Retina (tissue), 1 donor: Measurements from ENCODE around the gene A4GALT.

Source experiments
- DNase-seq: peaks from one replicate; pipeline ENCODE4 v3.0.0-alpha.2; 2016

Gene A4GALT

DNA sequence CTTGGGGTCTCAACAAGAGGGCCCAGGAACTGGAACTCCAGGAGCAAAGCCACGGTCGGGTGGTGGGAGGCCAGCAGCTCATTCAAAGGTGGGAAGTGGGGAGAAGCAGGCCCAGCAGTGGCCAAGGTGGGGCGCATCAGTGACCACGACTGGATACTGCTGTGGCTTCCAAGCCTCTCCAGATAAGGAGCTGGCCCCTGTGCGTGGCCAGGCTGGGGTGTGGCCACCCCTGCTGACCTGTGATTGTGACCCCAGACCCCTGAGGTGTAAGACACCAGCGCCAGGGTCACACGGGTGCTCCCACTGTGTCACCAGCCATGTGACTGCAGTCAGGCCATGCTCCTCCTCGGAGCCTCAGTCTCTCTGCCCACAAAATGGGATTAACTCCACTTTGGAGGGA, 20.3 kb downstream of the A4GALT start:
- no peak for DNase-seq

GRCh38 chr22:42699976-42700352, 20.7 kb downstream of the A4GALT start:
- DNase-seq, result no peak

- peak; percentile 40 for DNase-seq
Observed at GRCh38 chr22:42699281-42699975, 21.2 kb downstream of the A4GALT start.

DNA sequence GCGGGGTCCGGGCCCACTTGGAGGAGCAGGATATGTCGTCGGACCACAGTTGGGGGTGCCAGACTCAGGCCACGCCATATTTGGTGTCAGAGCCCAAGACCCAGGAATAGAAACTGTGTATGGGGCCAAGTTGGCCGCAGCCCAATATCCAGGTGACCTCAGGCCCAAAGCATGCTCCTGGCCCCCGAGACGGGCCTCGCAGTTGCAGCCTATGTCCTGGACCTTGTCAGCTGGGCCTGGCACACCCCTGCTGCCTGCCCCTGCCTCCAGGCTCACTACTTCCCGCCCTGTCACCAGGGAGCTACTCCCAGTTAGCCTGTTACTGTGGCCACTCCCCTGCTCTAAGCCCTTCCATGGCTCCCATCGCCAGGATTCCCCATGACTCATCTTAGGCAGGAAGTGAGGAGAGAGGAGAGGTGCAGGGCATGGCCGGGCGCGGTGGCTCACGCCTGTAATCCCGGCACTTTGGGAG, 23.1 kb downstream of the A4GALT start:
- DNase-seq, result no peak

DNA sequence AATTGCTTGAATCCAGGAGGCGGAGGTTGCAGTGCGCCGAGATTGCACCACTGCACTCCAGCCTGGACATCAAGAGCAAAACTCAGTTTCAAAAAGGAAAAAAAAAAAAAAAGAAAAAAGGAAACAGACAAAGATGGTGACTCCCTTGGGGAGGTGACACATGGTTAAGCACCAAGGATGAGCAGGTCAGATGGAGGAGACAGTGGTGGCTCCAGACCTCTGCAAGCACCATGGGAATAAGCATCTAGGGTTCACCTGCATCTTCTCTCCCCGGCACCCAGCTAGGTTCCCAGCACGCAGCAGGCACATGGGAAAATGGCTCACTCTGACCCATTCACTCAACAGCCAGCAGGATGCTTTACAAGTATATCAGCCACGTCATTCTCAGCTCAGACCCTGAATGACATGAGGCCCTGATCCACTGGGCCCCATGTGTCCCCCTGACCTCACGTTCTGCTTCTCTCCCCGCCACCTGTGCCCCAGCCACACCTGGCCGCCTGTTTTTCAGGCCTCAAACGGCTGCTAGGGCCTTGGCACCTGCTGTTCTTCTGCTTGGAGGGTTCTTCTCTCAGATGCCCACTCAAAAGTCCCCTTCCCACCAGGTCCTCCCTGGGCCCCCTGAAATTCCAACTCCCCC, 24.2 kb downstream of the A4GALT start:
- DNase-seq, result no peak

- no peak for DNase-seq
Observed at GRCh38 chr22:42695294-42695693, 25.4 kb downstream of the A4GALT start.

DNA sequence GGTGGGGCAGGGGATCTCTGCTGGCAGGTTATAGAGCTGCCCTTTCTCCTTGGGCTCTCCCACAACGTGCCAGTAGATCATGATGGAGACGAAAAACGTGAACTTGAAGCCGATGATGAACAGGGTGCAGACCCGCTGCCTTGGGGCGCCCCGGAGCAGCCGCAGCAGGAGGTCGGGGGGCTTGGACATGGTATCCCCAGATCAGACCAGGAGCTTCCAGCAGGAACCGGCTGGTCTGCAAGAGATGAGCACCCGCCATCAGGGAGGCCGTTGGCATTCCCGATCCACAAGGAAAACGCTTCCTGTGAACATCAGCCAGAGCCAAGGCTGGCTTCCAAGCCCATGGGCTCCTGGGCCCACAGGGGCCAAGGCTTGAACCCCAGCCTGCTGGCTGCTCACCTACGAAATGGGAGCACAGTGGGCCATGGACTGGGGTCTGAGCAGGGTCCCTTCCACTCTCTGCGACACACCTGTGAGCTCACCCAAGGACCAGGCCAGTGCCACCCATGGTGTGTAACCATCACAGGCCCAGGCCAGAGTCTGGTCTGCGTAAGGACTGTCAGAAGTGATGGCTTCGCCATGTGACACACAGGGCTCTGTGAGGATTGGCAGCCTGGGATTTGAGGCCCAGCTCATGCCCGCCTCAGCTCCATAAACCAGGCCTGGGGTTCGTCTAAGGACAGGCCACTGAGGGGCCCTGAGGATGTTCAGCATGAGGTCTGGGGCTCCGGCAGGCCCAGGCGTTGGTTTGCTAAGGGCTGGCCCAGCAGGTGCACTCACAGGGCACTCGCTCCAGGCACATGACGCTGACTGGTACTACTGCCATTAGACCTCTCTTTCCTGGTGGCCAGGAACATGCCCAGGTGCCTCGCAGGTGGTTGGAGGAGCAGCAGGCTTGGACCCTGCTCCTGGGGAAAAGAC, 26.6 kb downstream of the A4GALT start:
- no peak for DNase-seq

GRCh38 chr22:42693055-42693762, 27.5 kb downstream of the A4GALT start:
- DNase-seq, result no peak

DNA sequence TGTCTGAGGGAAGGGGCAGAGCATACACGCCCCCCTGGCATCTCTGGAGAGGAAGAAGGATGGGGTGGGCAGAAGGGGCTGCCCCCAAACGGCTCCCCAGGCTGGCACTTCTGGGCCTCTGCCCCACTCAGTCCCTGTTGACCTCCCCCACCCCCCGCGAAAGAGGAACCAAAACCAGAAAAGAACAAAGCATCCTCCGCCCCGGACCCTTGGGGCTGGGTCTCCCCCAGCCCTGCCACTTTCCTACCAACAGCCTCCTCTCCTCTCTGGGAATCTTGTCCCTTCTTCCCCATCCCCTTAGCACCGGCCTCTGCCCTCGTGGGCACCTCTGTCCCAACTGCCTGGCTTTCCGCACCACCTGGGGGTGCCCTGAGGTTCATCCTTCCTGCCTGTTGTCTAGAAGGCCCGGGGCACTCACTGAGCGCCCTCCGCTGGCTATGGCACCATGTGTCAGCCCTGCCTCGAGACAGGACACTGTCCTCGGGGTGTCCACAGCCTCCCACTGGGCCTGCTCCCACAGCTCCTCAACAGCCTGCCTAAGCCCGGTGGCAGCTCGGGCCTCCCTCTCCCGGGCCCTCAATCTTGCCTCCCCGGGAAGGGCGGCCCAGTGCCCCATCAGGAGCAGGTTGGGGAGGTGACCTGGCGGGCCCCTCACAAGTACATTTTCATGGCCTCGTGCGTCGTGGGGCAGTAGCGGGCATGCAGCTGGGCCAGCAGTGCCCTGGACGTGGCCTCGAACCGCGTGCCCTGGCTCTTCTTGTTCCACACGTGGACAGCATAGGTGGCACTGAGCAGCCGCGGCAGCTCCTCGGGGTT, 28.2 kb downstream of the A4GALT start:
- no peak for DNase-seq

- no peak for DNase-seq
Observed at GRCh38 chr22:42691440-42691839, 29.2 kb downstream of the A4GALT start.

- DNase-seq, result peak; percentile 75
Observed at GRCh38 chr22:42688241-42689211, 32.1 kb downstream of the A4GALT start.

GRCh38 chr22:42686756-42687491, 33.7 kb downstream of the A4GALT start:
- no peak for DNase-seq

DNA sequence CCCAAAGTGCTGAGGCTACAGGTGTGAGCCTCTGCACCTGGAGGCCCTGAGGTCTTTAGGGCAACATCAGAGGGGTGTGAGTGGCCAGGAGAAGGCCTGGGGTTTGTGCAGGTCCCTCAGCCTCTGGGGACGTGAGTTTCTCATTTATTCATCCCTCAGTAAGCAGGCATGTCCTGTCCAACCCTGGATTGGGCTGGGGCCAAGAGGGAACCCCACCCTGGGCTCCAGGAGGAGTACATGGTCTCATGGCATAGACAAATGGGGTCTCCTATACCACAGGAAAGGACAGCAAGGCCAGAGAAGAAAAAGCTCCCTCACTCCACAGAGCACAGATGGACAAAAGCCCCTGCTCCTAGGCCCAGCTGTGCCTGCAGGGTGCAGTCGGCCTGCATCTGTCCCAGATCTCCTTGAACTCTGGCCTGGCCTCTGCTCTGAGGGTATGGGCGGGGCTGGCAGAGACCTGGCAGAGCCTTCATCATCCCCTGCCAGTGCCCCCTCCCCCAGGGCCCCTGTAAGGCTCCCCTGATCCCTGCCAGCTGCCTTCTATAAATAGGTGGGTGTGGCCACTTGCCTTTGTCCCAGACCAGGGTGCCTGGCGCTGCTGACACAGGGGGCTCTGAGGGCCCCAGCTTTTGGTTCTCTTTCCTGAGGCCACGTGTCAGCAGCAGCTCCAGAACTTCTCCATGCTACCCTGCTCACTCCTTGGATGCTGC, 34.6 kb downstream of the A4GALT start:
- no peak for DNase-seq

DNA sequence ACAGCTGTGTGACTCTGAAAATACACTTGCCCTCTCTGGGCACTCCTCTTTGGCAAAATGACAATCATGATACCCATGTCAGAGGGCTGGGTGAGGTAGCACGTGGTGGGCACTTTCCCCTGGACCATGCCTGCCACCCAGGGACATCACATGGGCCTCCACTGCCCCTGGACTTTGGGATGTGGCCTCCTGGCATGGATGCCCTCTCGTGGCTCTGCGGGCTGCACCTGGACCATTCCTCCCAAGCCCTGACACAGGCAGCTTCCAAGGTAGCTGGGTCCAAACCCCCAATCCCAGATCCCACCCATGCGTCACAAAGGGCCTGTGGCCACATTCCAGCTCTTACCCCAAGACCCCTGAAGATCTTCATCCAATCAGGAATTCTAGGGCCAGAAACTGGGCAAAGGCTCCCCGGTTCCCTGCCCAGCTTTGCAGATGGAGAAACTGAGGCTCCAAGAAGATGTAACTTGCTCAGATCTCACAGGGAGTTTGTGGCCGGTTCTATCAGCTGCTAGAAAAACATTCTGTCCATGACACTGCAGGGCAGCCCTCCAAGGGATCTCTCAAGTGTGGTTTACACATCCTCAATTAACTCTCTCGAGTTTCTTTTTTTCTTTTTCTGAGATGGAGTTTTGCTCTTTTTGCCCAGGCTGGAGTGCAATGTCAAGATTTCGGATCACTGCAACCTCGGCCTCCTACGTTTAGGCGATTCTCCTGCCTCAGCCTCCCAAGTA, 36.0 kb downstream of the A4GALT start:
- DNase-seq, result no peak

DNA sequence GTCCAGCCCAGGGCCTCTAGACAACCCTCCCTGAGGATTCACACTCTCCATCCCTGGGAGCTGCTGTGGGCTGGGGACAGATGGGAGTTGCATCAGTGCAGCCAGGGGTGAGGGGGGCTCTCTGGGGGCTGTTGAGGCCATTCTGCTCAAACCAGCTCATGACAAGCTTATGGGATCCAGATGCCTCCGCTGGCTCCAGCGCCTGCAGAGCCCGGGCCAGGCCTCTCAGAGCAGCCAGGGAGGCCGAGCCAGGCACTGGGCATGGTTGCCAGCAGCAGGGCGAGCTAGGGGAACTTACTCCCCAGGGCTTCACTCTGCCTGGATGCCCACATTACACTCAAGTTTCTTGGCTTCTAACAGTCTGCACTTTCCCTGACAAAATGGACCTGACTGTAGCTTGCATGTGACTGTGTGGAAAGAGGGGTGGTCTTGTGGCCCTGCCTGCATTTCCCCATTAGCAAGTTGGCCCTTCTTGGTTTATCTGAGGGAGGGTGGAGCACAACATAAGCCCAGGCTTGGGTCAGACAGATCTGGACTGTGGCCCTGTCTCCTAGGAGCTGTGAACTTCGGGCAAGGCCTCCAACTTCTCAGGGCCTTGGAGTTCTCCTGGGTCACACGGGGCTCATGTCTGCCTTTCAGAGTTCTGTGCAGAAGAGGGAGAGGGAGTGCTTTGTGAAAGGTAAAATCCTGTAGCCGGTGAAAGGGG, 36.9 kb downstream of the A4GALT start:
- peak; percentile 28 for DNase-seq

GRCh38 chr22:42682113-42682851, 38.4 kb downstream of the A4GALT start:
- DNase-seq, result no peak

DNA sequence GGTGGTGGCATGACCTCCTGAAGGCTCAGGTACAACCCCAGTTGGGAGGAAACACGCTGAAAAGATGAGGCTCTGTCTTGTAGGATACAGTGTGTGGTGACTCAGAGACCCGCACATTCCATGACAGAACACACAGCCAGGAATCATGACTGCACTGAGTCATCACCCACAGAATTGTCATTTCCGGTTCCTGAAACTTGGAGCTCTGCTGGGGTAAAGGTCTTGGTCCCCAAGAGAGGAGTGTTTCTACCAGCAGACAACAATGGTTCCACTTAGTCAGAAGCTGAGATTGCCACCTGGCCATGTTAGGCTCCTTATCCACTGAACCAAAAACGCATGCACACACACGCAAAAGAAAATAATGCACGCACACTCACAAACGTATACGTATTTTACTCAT, 40.0 kb downstream of the A4GALT start:
- no peak for DNase-seq
